ENCODE data around the gene LYRM7.
A peak's percentile ranks its signal among the peaks of the same experiment; 100 is the strongest.
"Not testable (repeated sequence)": the region's sequence is repeated elsewhere in the genome, so short reads cannot be mapped to it uniquely, and the experiment has no call there.

The LYRM7 gene

GRCh38 chr5:131170540-131171275 is at the start of gene LYRM7:
Gene LYRM7, plus strand, starts transcription at chr5:131170944. Its CDS starts 77 bp downstream, at chr5:131171021.
- peak; percentile 99 for DNase-seq (ENCODE audit: low spot score)

DNA sequence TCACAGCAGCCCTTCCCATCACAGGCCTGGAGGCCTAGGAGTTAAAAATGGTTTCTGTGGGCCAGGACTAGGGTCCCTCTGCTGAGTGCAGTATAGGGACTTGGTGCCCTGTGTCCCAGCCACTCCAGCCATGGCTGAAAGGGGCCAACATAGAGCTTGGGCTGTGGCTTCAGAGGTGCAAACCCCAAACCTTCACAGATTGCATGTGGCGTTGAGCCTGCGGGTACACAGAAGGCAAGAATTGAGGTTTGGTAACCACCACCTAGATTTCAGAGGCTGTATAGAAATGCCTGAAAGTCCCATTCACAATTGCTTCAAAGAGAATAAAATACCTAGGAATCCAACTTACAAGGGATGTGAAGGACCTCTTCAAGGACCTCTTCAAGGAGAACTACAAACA is 43.5 kb upstream of the LYRM7 start:
- DNase-seq (ENCODE audit: low spot score) = not testable (repeated sequence)

GRCh38 chr5:131129306-131129705 is 41.4 kb upstream of the LYRM7 start:
- DNase-seq (ENCODE audit: low spot score) = no peak

GRCh38 chr5:131133091-131133490 is 37.7 kb upstream of the LYRM7 start:
- DNase-seq (ENCODE audit: low spot score) = not testable (repeated sequence)

GRCh38 chr5:131138406-131138805 is 32.3 kb upstream of the LYRM7 start:
- not testable (repeated sequence) for DNase-seq (ENCODE audit: low spot score)

- no peak for DNase-seq (ENCODE audit: low spot score)
Measured at GRCh38 chr5:131139321-131139720, 31.4 kb upstream of the LYRM7 start.

DNA sequence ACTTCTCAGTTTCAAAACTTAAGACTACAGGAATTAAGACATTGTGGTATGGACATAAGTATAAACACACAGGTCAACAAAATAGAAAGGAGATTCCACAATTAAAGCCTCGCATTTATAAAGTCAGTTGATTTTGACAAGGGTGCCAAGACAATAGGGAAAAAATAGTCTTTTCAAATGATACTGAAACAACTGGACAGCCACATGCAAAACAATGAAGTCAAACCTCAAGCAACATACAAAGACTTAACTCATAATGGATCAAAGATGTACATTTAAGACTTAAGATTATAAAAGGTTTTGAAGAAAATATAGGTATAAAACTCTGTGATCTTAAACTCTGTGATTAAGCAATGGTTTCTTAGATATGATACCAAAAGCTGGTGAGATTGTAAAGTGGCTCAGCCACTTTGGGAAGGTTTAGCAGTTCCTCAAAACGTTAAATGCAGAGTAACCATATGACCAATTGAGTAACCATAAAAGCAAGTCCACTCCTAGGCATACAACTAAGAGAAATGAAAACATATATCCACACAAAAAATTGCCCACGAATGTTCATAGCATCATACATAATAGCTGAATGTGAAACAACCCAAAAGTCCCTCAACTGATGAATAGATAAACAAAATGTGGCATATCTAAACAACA is 27.6 kb upstream of the LYRM7 start:
- DNase-seq (ENCODE audit: low spot score) = no peak

DNA sequence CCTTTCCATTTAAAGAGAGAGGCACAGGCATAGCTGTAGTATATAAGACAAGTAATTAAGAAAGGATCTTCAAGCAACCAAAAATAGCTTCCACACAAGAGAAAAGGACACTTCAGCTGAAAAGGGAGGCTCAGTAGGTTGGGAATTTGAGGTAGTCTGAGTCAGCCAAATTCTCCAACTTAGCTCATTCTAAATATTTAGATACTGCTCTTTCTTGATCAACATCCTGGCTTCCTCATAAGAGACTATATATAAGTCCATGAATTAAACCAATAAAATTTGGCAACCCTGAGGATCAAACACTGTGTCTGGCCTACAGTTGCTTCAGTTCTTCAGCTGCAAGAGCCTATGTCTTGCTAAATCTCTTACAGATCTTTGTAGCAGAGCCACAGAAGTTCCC is 23.5 kb upstream of the LYRM7 start:
- DNase-seq (ENCODE audit: low spot score) = no peak

DNA sequence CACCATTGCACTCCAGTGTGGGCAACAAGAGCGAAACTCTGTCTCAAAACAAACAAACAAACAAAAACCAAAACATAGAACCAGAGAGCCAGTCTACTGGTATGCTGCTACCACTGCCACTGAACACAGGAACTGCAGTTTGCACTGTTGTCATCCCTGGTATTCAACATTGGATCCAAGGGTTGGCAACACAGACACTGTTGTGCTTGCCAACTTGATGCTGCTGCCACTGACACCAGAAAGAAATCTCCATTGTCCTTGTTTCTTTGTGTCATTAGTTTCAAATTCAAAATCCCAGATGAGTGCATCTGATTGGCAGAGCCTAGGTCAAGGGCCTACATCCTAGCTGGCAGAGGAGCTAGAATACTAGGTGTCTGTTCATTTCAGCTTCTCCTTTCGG is 21.9 kb upstream of the LYRM7 start:
- peak; percentile 89 for DNase-seq (ENCODE audit: low spot score)

DNA sequence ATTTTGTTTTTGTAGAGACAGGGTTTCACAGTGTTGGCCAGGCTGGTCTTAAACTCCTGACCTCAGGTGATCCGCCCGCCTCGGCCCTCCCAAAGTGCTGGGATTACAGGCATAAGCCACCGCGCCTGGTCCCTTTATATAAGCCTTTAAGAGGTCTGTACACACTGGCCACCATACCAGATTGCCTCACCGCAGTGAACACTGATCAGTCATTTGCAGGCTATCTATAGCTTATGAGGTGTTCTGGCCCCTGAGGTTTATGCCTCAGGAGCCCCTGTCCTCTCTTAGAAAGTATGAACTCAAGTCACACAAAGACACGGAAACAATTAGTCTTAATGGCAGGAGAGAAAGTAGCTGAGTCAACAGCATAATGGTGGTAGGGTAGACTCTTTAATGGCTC is 20.3 kb upstream of the LYRM7 start:
- no peak for DNase-seq (ENCODE audit: low spot score)

GRCh38 chr5:131151216-131151615 is 19.5 kb upstream of the LYRM7 start:
- no peak for DNase-seq (ENCODE audit: low spot score)

DNA sequence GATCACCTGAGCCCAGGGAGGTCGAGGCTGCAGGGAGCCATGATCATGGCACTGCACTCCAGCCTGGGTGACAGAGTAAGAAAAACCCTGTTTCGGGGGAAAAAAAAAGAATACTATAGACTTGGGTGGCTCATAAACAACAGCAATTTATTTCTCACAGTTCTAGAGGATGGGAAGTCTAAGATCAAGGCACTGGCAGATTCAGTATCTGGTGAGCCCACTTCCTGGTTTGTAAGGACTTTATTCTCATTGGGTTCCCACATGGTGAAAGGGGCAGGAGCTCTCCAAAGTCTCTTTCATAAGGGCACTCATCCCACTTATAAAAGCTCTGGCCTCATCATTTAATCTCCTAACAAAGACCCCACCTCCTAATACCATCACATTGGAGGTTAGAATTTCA is 14.4 kb upstream of the LYRM7 start:
- no peak for DNase-seq (ENCODE audit: low spot score)

- no peak for DNase-seq (ENCODE audit: low spot score)
Measured at GRCh38 chr5:131156957-131157356, 13.8 kb upstream of the LYRM7 start.

- no peak for DNase-seq (ENCODE audit: low spot score)
Measured at GRCh38 chr5:131160134-131160533, 10.6 kb upstream of the LYRM7 start.

DNA sequence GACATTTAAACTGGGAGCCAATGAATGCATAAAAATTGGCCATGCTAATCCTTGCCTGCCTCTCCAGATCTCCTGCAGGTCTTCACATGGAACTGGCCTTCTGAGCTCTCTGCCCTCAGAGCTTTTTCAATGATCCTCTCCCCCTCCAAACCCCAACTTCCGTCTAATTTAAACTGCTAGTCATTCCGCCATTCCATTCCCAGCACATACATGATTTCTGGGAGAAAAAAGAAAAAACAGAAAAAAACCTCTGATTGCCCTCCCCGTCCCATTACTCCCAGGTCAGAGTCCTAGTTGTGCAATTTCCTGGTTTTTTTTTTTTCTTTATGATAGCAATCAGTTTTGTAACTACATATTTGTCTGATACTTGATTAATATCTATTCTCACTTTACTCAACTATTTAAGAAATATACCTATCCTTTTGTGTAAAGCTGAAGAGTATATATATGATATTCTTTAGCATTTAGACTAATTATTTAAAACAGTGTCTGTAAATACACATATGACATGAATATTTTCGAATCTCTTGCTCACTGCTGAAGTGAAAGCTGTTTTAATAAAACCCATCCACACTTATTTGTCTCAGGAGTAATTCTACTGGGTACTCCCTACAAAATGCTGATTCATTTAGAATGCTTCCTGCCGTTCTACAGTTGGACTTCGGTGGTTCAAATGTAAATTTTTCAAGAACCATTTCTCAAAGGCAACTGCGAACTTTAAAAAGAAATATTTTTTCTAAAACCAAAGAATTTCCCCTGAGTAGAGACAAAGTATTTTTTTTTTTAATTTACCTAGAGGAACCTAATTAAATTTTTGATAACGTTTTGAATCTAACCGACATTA is 7.2 kb upstream of the LYRM7 start:
- DNase-seq (ENCODE audit: low spot score) = peak; percentile 20

DNA sequence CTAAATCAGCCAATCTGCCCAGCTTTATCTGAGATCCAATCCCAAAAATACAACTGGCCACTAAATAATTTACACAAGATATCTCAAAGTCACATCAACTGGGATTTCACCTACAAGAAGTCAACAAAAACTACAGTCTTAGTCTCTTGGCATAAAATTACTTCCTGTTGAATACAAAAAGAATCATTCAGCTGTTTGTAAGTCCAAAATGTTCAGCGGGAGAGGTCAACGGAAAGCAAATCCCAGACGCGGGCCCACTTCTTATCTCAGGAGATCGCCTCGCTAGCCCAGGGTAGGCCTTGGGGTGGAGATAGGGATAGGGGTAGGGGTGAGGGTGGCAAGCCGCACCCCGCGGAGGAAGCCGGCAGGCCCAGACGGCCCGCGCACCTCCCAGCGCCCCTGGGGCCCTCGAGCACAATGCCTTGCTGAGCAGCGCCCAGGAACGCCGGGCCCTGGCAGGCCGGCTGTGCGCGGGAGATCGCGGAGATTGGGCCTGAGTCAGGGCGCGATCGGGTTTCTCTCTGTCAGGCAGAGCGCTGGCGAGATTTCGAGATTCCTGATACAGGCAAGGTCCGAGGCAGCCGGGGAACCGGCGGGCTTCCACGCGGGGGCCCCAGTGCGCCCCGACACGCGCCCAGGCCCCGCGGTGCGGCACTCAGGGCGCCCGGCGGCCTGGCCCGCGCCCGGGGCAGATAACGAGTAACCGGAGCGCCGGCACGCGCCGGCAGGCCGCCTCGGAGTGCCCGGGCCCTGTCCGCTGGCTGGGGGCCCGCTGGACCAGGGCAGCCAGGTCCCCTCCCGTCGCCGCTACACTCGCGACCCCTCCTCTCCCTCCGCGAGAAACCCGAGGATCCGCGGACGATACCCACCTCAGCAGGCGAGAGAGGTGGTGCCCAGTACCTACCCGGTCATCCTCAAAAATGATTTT is 6.3 kb upstream of the LYRM7 start:
- DNase-seq (ENCODE audit: low spot score) = peak; percentile 70

GRCh38 chr5:131165119-131165727 is 5.5 kb upstream of the LYRM7 start, which contains the start of gene HINT1:
Gene HINT1, minus strand, starts transcription at chr5:131165256. Its CDS starts 51 bp downstream, at chr5:131165205.
- DNase-seq (ENCODE audit: low spot score) = peak; percentile 87

- no peak for DNase-seq (ENCODE audit: low spot score)
Measured at GRCh38 chr5:131167615-131168014, 3.1 kb upstream of the LYRM7 start.

- no peak for DNase-seq (ENCODE audit: low spot score)
Measured at GRCh38 chr5:131169810-131170539, 769 bp upstream of the LYRM7 start.

DNA sequence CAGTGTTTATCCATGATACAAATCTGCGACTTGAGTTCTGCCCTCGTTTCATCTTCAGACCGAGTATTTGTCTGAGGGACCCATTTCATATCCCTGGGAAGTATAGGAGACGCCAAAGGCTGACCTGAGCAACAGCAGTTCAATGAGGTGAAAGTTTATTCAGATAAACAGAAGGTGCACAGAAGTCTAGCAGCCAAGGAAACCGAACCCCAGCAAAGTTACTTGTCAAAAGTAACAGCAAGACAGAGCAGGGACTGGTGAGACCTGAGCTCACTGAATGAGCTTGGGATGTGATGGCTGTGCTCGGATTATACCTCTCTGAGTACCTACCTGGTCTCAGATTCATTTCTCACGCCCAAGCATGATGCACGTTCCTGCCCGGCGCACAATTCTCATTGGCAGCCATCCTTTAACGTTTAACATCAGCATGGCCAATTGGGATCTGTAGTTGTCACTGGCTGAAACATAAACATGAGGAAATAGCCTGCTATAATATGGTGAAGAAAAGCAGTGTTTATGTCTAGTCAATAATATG is 599 bp downstream of the LYRM7 start:
- DNase-seq (ENCODE audit: low spot score) = no peak
